ENCODE measurements around the gene SLC22A4. TPM values are rescaled to one million over a fixed set of nuclear protein-coding genes. Genes with fewer than 3 reads are reported as not detected.
A peak's percentile ranks its signal among the peaks of the same experiment; 100 is the strongest.

SLC22A4 gene
- total RNA-seq, 1 experiment from 2014 or later, result 1.5 TPM

- Histone ChIP-seq H3K4me3 (ENCODE audit: low read depth in 2 of 2, low read length in 2 of 2) (no peak overlapping the region), H3K27ac (ENCODE audit: low read length) (no peak overlapping the region), H3K36me3 (ENCODE audit: control insufficient read depth, insufficient read depth, low read length) (no peaks in the 10 kb centered on the region), H3K27me3 (ENCODE audit: control insufficient read depth, insufficient read depth, low read length) (no peaks in the 10 kb centered on the region), H3K9me3 (ENCODE audit: control insufficient read depth, insufficient read depth, low read depth, low read length) (no peaks in the 10 kb centered on the region; the same call in 1 of the 2 replicates), H3K4me1 (ENCODE audit: control insufficient read depth, insufficient read depth, low read length) (peaks cover 4% of the 10 kb centered on the region; the same call in 1 of the 2 replicates)
- in situ Hi-C loops (cut with HindIII; ENCODE audit: low pct_unique_long_range_greater_than_20kb, low sequenced_read_pairs) (no loop called here), intact Hi-C loops (cut with micrococcal nuclease; ENCODE audit: unreplicated experiment) (no loop called here)
- no TSS peak for BruUV-seq (replicated peaks)
- ChIA-PET CTCF (no interaction called here), POLR2A (no interaction called here)
- no peak for TF ChIP-seq CTCF (IDR thresholded peaks at IDR 0.05)
- no peak for TF ChIP-seq REST (IDR thresholded peaks at IDR 0.05; ENCODE audit: insufficient read depth in 1 of 2, low read depth in 2 of 2, low read length in 1 of 2)
- ATAC-seq (peak; percentile 35; the same call in 1 of the 2 replicates), DNase-seq (ENCODE audit: low read depth, low spot score) (no peak)
Measured at GRCh38 chr5:132300577-132301343, 6.6 kb downstream of the SLC22A4 start.

GRCh38 chr5:132301344-132302271 lies 7.4 kb downstream of the SLC22A4 start:
- intact Hi-C loops (cut with micrococcal nuclease; ENCODE audit: unreplicated experiment), result no loop called here
- ATAC-seq, result 0 out of 2 replicates have a peak, but pooled peaks have one; percentile 39

More at GRCh38 chr5:132301344-132302271, 7.4 kb downstream of the SLC22A4 start:
- no peak for TF ChIP-seq TCF7L2 (IDR thresholded peaks at IDR 0.05; ENCODE audit: low read depth, low read length)
- no peak for TF ChIP-seq SIN3A (IDR thresholded peaks at IDR 0.05; ENCODE audit: borderline replicate concordance, insufficient read depth, low read depth, low read length)
- TF ChIP-seq REST (IDR thresholded peaks at IDR 0.05; ENCODE audit: insufficient read depth in 1 of 2, low read depth in 2 of 2, low read length in 1 of 2), result no peak
- TF ChIP-seq CTCF (IDR thresholded peaks at IDR 0.05), result no peak
- no peak for TF ChIP-seq POLR2AphosphoS5 (IDR thresholded peaks at IDR 0.05; ENCODE audit: low read depth, low read length)
- in situ Hi-C loops (cut with HindIII; ENCODE audit: low pct_unique_long_range_greater_than_20kb, low sequenced_read_pairs), result no loop called here
- H3K9me3 ChIP-seq (ENCODE audit: control insufficient read depth, insufficient read depth, low read depth, low read length), result no peaks in the 10 kb centered on the region; the same call in 1 of the 2 replicates
- H3K4me1 ChIP-seq (ENCODE audit: control insufficient read depth, insufficient read depth, low read length), result 0 out of 2 replicates have a peak, but pooled peaks cover 4% of the 10 kb centered on the region
- H3K27ac ChIP-seq (ENCODE audit: low read length), result no peak overlapping the region
- CTCF ChIA-PET, result no interaction called here
- POLR2A ChIA-PET, result no interaction called here
- no peaks in the 10 kb centered on the region for H3K36me3 ChIP-seq (ENCODE audit: control insufficient read depth, insufficient read depth, low read length)
- BruUV-seq (replicated peaks), result no TSS peak
- no peak overlapping the region for H3K4me3 ChIP-seq (ENCODE audit: low read depth in 2 of 2, low read length in 2 of 2)
- H3K27me3 ChIP-seq (ENCODE audit: control insufficient read depth, insufficient read depth, low read length), result no peaks in the 10 kb centered on the region
- no peak for DNase-seq (ENCODE audit: low read depth, low spot score)

All from Panc1 (cell line).